SK-N-SH treated with all-trans-retinoic acid at 6 μM for 48 hours (cell line): ENCODE results near the gene OR8J3.

ENCODE experiments used
- ESRRG ChIP-seq: fragments of 250-450 bp; sonication (Bioruptor Pico); IDR thresholded peaks from 2 replicates; pipeline ENCODE4 v1.6.1; 2021; ENCODE audit warnings: mild to moderate bottlenecking
- OSR1 ChIP-seq: fragments of 250-450 bp; sonication (Bioruptor Pico); IDR thresholded peaks from 2 replicates; pipeline ENCODE4 v1.8.0; 2022; ENCODE audit warnings: moderate library complexity, mild to moderate bottlenecking, inconsistent platforms
- ZFP30 ChIP-seq: fragments of 450-650 bp; formaldehyde crosslinking; IDR thresholded peaks from 2 replicates; pipeline ENCODE4 v1.5.0; 2022; ENCODE audit warnings: mild to moderate bottlenecking, moderate library complexity
- ZNF70 ChIP-seq: fragments of 450-650 bp; formaldehyde crosslinking; IDR thresholded peaks from 2 replicates; pipeline ENCODE4 v1.5.0; 2020; ENCODE audit warnings: mild to moderate bottlenecking, moderate library complexity
- TF ChIP-seq, protein P1 (sequence below): fragments of 250-450 bp; sonication (Bioruptor Pico); IDR thresholded peaks from 2 replicates; pipeline ENCODE4 v1.8.0; 2020; ENCODE audit warnings: mild to moderate bottlenecking, moderate library complexity, borderline replicate concordance

DNA sequence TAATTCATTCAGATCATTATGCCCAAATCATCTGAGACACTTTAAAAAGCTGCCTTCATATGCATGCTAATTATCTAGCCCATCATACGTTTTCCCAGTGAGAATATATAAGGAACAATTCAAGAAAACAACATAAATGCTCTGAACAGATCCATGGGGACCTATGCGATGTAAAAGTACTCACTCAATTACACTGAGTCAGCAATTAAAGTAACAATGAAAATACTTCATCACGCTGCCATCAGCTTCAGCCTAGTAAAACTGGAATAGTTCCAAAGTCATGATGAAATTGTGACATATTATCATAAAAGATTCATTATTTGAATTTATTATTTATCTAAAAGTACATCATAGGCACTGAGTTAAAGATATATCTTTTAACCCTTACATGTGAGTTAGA lies 23.8 kb upstream of the OR8J3 start:
- TF ChIP-seq ZNF70 (no peak), OSR1 (no peak), ESRRG (CRISPR knock-in tag) (no peak), ZFP30 (no peak)
- TF ChIP-seq, protein P1, sequence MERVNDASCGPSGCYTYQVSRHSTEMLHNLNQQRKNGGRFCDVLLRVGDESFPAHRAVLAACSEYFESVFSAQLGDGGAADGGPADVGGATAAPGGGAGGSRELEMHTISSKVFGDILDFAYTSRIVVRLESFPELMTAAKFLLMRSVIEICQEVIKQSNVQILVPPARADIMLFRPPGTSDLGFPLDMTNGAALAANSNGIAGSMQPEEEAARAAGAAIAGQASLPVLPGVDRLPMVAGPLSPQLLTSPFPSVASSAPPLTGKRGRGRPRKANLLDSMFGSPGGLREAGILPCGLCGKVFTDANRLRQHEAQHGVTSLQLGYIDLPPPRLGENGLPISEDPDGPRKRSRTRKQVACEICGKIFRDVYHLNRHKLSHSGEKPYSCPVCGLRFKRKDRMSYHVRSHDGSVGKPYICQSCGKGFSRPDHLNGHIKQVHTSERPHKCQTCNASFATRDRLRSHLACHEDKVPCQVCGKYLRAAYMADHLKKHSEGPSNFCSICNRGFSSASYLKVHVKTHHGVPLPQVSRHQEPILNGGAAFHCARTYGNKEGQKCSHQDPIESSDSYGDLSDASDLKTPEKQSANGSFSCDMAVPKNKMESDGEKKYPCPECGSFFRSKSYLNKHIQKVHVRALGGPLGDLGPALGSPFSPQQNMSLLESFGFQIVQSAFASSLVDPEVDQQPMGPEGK: no peak
